Measurements from ENCODE around the gene ELMO1. TPM values are rescaled to one million over a fixed set of nuclear protein-coding genes. Genes with fewer than 3 reads are reported as not detected.

ELMO1 gene
- total and polyA plus RNA-seq, 10 of the 15 experiments (the other 5 are each of a cell fraction or from before 2014, with no cell fraction given), result 22.6 to 85.9 (median 56.6) TPM

DNA sequence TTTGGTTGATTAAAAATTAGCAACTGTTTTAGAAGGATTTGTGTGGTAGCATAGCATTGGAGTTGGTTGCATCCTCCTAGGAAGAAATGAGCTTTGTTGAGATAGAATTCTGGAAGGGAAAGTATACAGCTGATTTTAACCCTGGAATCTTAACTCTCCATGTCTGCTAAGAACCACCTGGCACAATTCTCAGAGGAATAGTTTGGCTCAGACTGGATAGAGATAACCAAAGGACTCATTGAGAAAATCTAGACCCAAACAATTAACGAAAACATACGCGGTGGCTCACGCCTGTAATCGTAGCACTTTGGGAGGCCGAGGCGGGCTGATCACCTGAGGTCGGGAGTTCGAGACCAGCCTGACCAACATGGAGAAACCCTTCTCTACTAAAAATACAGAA is 625.3 kb downstream of the ELMO1 start:
- BruUV-seq (replicated peaks), result no TSS peak
- CTCF ChIA-PET, result no interaction called here
- FAIRE-seq, result no peak

More for the DNA sequence above, 625.3 kb downstream of the ELMO1 start:
- H3K4me1 ChIP-seq (ENCODE audit: control insufficient read depth, insufficient read depth, low read length), result no peaks in the 10 kb centered on the region
- no peak overlapping the region for H3K9ac ChIP-seq (ENCODE audit: control insufficient read depth, insufficient read depth, low read length)
- DNase-seq (ENCODE audit: low read depth, low spot score) (no peak), ATAC-seq (no peak)
- H3K79me2 ChIP-seq (ENCODE audit: control insufficient read depth, insufficient read depth, low read length), result no peaks in the 10 kb centered on the region
- ChIA-PET POLR2A (interaction anchor here (0.6 kb wide), 1 partner anchor 41 kb away, joined by 3 read pairs; no protein-coding TSS in a partner anchor), RAD21 (ENCODE audit: unreplicated experiment) (no interaction called here), SMC1A (ENCODE audit: uncharacterized antibody, unreplicated experiment) (interaction anchor here (1.8 kb wide), 1 partner anchor 9 kb away, joined by 4 read pairs; no protein-coding TSS in a partner anchor)
- no peaks in the 10 kb centered on the region for H4K20me1 ChIP-seq (ENCODE audit: control insufficient read depth, insufficient read depth)
- TF ChIP-seq ZZZ3 (IDR thresholded peaks at IDR 0.05; ENCODE audit: control insufficient read depth, insufficient read length, low read depth) (no peak), KAT2A (conservative IDR thresholded peaks at IDR 0.05; ENCODE audit: control insufficient read depth, low read depth, low read length) (no peak), CBX5 (IDR thresholded peaks at IDR 0.05; ENCODE audit: low read depth) (no peak), RFX5 (IDR thresholded peaks at IDR 0.05; ENCODE audit: low read depth, low read length) (no peak), NFYB (IDR thresholded peaks at IDR 0.05; ENCODE audit: insufficient read depth, low read depth, low read length) (no peak), NR2C1 (IDR thresholded peaks at IDR 0.05) (no peak), TAF1 (IDR thresholded peaks at IDR 0.05; ENCODE audit: borderline replicate concordance, low read depth, low read length) (no peak), NFYA (IDR thresholded peaks at IDR 0.05; ENCODE audit: borderline replicate concordance, low read depth, low read length) (no peak), TCF7 (IDR thresholded peaks at IDR 0.05; ENCODE audit: borderline replicate concordance) (no peak)
- TF ChIP-seq, protein P1, sequence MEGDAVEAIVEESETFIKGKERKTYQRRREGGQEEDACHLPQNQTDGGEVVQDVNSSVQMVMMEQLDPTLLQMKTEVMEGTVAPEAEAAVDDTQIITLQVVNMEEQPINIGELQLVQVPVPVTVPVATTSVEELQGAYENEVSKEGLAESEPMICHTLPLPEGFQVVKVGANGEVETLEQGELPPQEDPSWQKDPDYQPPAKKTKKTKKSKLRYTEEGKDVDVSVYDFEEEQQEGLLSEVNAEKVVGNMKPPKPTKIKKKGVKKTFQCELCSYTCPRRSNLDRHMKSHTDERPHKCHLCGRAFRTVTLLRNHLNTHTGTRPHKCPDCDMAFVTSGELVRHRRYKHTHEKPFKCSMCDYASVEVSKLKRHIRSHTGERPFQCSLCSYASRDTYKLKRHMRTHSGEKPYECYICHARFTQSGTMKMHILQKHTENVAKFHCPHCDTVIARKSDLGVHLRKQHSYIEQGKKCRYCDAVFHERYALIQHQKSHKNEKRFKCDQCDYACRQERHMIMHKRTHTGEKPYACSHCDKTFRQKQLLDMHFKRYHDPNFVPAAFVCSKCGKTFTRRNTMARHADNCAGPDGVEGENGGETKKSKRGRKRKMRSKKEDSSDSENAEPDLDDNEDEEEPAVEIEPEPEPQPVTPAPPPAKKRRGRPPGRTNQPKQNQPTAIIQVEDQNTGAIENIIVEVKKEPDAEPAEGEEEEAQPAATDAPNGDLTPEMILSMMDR (IDR thresholded peaks at IDR 0.05 in 2 of 3, conservative IDR thresholded peaks at IDR 0.05 in 1 of 3; ENCODE audit: control insufficient read depth in 2 of 3, extremely low read depth in 1 of 3, insufficient read depth in 1 of 3, low read depth in 3 of 3, low read length in 3 of 3), result no peak
- no peak overlapping the region for H3K4me3 ChIP-seq
- intact Hi-C loops (cut with micrococcal nuclease; ENCODE audit: unreplicated experiment), result no loop called here
- WGBS (ENCODE audit: insufficient coverage, insufficient replicate concordance, low lambda C conversion rate, missing lambda C conversion rate), result 85% methylated on average over 9 of the region's 9 CpGs
- H3K27ac ChIP-seq (ENCODE audit: control insufficient read depth, insufficient read depth), result no peak overlapping the region
- in situ Hi-C loops (cut with MboI), result no loop called here
- H3K36me3 ChIP-seq (ENCODE audit: control insufficient read depth in 2 of 2, insufficient read depth in 2 of 2, low read length in 1 of 2), result no peaks in the 10 kb centered on the region
- no peaks in the 10 kb centered on the region; a peak in 1 of 4 replicates for H3K27me3 ChIP-seq (replicated peaks in 1 of 2; ENCODE audit: control insufficient read depth in 2 of 2, insufficient read depth in 2 of 2, low read length in 1 of 2)
- no peak overlapping the region for H2AFZ ChIP-seq (ENCODE audit: control insufficient read depth, low read depth, low read length)
- no peaks in the 10 kb centered on the region for H3K9me3 ChIP-seq (replicated peaks; ENCODE audit: control insufficient read depth, insufficient read depth, low read length)
- H3K4me2 ChIP-seq (ENCODE audit: control insufficient read depth, insufficient read depth), result no peak overlapping the region

Data from GM12878 (cell line).